Transverse colon (tissue), 4 donors: ENCODE measurements around the gene GNB1L. TPM values are rescaled to one million over a fixed set of nuclear protein-coding genes. Genes with fewer than 3 reads are reported as not detected.

Experiments used
- DNase-seq: peaks from one replicate; pipeline ENCODE4 v3.0.0-alpha.2; 2019
- H3K27ac ChIP-seq, 4 donors: fragments of 200-600 bp; sonication (generic); 2 replicates each; pipeline ENCODE4 v1.5.1; 2016 to 2018; ENCODE audit warnings: inconsistent platforms in 4 of 4
- H3K27me3 ChIP-seq: fragments of 200-600 bp; sonication (generic); 2 replicates; pipeline ENCODE4 v1.5.1; 2017; ENCODE audit warnings: inconsistent platforms
- H3K36me3 ChIP-seq, 4 donors: fragments of 200-600 bp; sonication (generic); 2 replicates each; pipeline ENCODE4 v1.5.1; 2017 to 2019; ENCODE audit warnings: inconsistent platforms in 4 of 4
- H3K4me1 ChIP-seq, 4 donors: fragments of 200-600 bp; sonication (generic); 2 replicates each; pipeline ENCODE4 v1.5.1; 2017 to 2020; ENCODE audit warnings: inconsistent platforms in 4 of 4
- H3K4me3 ChIP-seq, 4 donors: fragments of 200-600 bp; sonication (generic); 1 replicate in 1 of 4; 2 replicates in 3 of 4; pipeline versions ENCODE4 v1.5.1 to v1.6.1; 2017 to 2019; ENCODE audit warnings: inconsistent platforms in 4 of 4
- H3K9me3 ChIP-seq, 2 donors: fragments of 200-600 bp; sonication (generic); 2 replicates each; pipeline ENCODE4 v1.5.1; 2017 to 2019; ENCODE audit warnings: inconsistent platforms in 2 of 2
- EP300 ChIP-seq: sonication (generic); formaldehyde crosslinking; IDR thresholded peaks from one replicate; pipeline ENCODE4 v1.6.1; 2017; ENCODE audit warnings: antibody characterized with exemption, low read depth
- POLR2A ChIP-seq: fragments of 450-650 bp; IDR thresholded peaks from one replicate; pipeline ENCODE4 v1.6.1; 2016; ENCODE audit warnings: antibody characterized with exemption, mild to moderate bottlenecking, moderate library complexity
- POLR2AphosphoS5 ChIP-seq, 3 donors: sonication (generic); formaldehyde crosslinking; IDR thresholded peaks; one replicate each; pipeline ENCODE4 v1.6.1; 2016; ENCODE audit warnings: antibody characterized with exemption in 3 of 3
- WGBS, 2 donors: methylation state at CpG; one replicate each; pipeline ENCODE4 v1.1.5; 2018; ENCODE audit warnings: low coverage in 1 of 2; 5-methylcytosine and 5-hydroxymethylcytosine counted together
- in situ Hi-C, 4 donors: fragments of 200-750 bp; cut with MboI; loops; one replicate each; pipeline versions ENCODE4 v1.15.0 to v1.15.1; 2017; ENCODE audit warnings: low sequenced_read_pairs in 3 of 4, low pct_ligation_motif_present in 1 of 4, low pct_unique_long_range_greater_than_20kb in 1 of 4
- intact Hi-C: fragments of 100-400 bp; cut with DNase I; formaldehyde crosslinking; loops from one replicate; pipeline ENCODE4 v1.15.1; 2023; ENCODE audit warnings: low total_unique reads
- total RNA-seq, 4 donors: library from RNA; depleted of rRNA; stranded (reverse); fragments of >200 nt; gene quantifications; one replicate each; pipeline ENCODE4 v1.1.0, GENCODE V29; 2016
- TF ChIP-seq, protein P1 (sequence below), 5 experiments: fragments of 200-600 bp in 3 of 5; fragments of 450-650 bp in 2 of 5; sonication (generic) in 3 of 5; IDR thresholded peaks; 1 replicate in 2 of 5; 2 replicates in 3 of 5; pipeline ENCODE4 v1.5.1; 2016 to 2017; ENCODE audit warnings: antibody characterized with exemption in 5 of 5, inconsistent platforms in 3 of 5, mild to moderate bottlenecking in 2 of 5, moderate library complexity in 1 of 5

The GNB1L gene
- total RNA-seq, 4 donors from 2014 or later, result 0.80 to 4.8 (median 2.8) TPM

GRCh38 chr22:19831016-19831415 lies 23.7 kb downstream of the GNB1L start:
- Histone ChIP-seq H3K27ac (no peak overlapping the region), H3K27me3 (no peaks in the 10 kb centered on the region), H3K9me3 (no peaks in the 10 kb centered on the region), H3K4me1 (no peaks in the 10 kb centered on the region), H3K4me3 (no peak overlapping the region), H3K36me3 (no peaks in the 10 kb centered on the region)
- no peak for DNase-seq
- no peak for TF ChIP-seq POLR2AphosphoS5 (IDR thresholded peaks at IDR 0.05)
- TF ChIP-seq EP300, result no peak
- no peak for TF ChIP-seq POLR2A
- TF ChIP-seq, protein P1, sequence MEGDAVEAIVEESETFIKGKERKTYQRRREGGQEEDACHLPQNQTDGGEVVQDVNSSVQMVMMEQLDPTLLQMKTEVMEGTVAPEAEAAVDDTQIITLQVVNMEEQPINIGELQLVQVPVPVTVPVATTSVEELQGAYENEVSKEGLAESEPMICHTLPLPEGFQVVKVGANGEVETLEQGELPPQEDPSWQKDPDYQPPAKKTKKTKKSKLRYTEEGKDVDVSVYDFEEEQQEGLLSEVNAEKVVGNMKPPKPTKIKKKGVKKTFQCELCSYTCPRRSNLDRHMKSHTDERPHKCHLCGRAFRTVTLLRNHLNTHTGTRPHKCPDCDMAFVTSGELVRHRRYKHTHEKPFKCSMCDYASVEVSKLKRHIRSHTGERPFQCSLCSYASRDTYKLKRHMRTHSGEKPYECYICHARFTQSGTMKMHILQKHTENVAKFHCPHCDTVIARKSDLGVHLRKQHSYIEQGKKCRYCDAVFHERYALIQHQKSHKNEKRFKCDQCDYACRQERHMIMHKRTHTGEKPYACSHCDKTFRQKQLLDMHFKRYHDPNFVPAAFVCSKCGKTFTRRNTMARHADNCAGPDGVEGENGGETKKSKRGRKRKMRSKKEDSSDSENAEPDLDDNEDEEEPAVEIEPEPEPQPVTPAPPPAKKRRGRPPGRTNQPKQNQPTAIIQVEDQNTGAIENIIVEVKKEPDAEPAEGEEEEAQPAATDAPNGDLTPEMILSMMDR (IDR thresholded peaks at IDR 0.05), result no peak
- in situ Hi-C loops, result no loop called here
- intact Hi-C loops, result no loop called here
- WGBS, 2 donors, result 88 to 93% methylated on average over 6 of the region's 6 CpGs

DNA sequence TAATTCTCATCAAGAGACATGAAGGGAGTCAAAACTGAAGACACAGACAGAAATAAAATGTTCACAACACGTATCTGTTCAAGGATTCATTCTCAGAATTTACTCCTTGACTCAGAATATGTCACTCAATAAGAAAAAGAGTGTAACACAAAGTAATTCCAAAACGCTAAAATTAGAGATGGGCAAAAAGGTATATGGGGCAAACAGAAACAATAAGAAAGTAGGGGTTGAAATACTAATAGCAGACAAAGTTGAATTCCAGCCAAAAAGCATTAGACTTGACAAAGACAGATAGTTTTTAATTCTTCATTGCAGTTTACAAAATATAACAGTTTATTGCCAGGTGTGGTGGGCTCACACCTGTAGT lies 26.7 kb downstream of the GNB1L start:
- H3K4me3 ChIP-seq, result no peak overlapping the region
- no peaks in the 10 kb centered on the region for H3K36me3 ChIP-seq
- in situ Hi-C loops (no loop called here), intact Hi-C loops (no loop called here)
- H3K27ac ChIP-seq, result no peak overlapping the region
- no peaks in the 10 kb centered on the region for H3K4me1 ChIP-seq
- TF ChIP-seq, protein P1 (IDR thresholded peaks at IDR 0.05), result no peak
- no peak for TF ChIP-seq POLR2AphosphoS5 (IDR thresholded peaks at IDR 0.05)
- no peaks in the 10 kb centered on the region for H3K9me3 ChIP-seq
- H3K27me3 ChIP-seq, result no peaks in the 10 kb centered on the region
- no peak for DNase-seq
- WGBS, 2 donors, result 84 to 96% methylated on average over 2 of the region's 2 CpGs

GRCh38 chr22:19827341-19828034 lies 27.2 kb downstream of the GNB1L start:
- H3K27ac ChIP-seq, result no peak overlapping the region
- no peaks in the 10 kb centered on the region for H3K36me3 ChIP-seq
- intact Hi-C loops, result no loop called here
- no peaks in the 10 kb centered on the region for H3K4me1 ChIP-seq
- DNase-seq, result no peak
- H3K9me3 ChIP-seq, result no peaks in the 10 kb centered on the region
- in situ Hi-C loops, result no loop called here
- no peaks in the 10 kb centered on the region for H3K27me3 ChIP-seq
- 74 to 80% methylated on average over 7 to 10 of the region's 10 CpGs for WGBS, 2 donors
- TF ChIP-seq EP300 (no peak), POLR2AphosphoS5 (IDR thresholded peaks at IDR 0.05) (no peak), POLR2A (no peak)
- TF ChIP-seq, protein P1 (IDR thresholded peaks at IDR 0.05), result no peak
- H3K4me3 ChIP-seq, result no peak overlapping the region

- H3K4me1 ChIP-seq, result no peaks in the 10 kb centered on the region
- H3K27me3 ChIP-seq, result no peaks in the 10 kb centered on the region
- H3K9me3 ChIP-seq, result no peaks in the 10 kb centered on the region
- no peak overlapping the region for H3K27ac ChIP-seq
- in situ Hi-C loops (no loop called here), intact Hi-C loops (no loop called here)
- no peak overlapping the region for H3K4me3 ChIP-seq
- WGBS, 2 donors, result 56 to 60% methylated on average over 1 to 2 of the region's 2 CpGs
- TF ChIP-seq, protein P1 (IDR thresholded peaks at IDR 0.05), result no peak
- TF ChIP-seq POLR2A (no peak), EP300 (no peak), POLR2AphosphoS5 (IDR thresholded peaks at IDR 0.05) (no peak)
- no peaks in the 10 kb centered on the region for H3K36me3 ChIP-seq
- no peak for DNase-seq
Observed at GRCh38 chr22:19826619-19826950, 28.1 kb downstream of the GNB1L start.
